OCI-LY3 (cell line): Measurements from ENCODE around the gene C19orf53.

ENCODE experiments used
- CTCF ChIP-seq: fragments of 200-600, 300-600 bp; sonication (generic); IDR thresholded peaks from 2 replicates; pipeline ENCODE4 v1.5.1; 2014; ENCODE audit warnings: antibody characterized with exemption, low read length, low read depth
- EZH2phosphoT487 ChIP-seq: fragments of 200-600 bp; shearing (Covaris generic); IDR thresholded peaks from 2 replicates; pipeline ENCODE4 v1.6.1; 2018; ENCODE audit warnings: antibody characterized with exemption, mixed run types, low read depth

- TF ChIP-seq CTCF (no peak), EZH2phosphoT487 (no peak)
Measured at GRCh38 chr19:13814550-13814949, 40.3 kb downstream of the C19orf53 start.
